ENCODE data around the gene PPP2R5C.
A peak's percentile ranks its signal among the peaks of the same experiment; 100 is the strongest.

The PPP2R5C gene

DNA sequence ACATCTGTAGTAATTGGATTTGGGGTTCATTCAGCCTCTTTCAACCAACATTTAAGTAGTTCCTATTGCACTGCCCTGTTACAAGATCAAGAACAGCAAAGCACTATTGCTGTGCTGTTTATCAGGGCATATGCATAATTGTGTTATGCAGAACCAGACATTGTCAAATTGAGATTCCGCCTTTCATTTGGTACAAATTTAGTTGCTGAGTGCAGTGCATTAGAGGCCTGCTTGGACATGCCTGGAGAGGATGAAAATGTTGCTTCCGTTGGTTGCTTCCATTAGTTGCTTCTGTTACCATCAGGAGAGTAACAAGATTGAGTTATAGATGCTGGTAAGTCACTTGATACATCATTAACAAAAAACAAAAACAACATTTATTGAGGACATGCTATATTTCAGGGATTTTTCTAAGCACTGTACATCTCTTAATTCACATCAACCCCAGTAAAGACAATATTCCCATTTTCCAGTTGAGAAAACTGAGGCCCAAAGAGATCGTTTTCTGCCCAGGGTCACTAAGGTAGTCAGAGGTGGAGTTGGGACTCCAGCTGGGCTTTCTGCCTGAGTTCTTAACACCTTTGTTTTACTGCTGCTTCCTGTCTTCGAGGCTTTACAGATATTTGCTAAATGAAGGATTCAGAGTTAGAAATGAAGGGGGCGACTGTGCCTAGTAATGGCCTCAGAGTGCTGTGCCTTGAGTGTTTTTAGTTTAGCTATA lies 79.3 kb downstream of the PPP2R5C start:
- DNase-seq (ENCODE audit: low spot score) = no peak

DNA sequence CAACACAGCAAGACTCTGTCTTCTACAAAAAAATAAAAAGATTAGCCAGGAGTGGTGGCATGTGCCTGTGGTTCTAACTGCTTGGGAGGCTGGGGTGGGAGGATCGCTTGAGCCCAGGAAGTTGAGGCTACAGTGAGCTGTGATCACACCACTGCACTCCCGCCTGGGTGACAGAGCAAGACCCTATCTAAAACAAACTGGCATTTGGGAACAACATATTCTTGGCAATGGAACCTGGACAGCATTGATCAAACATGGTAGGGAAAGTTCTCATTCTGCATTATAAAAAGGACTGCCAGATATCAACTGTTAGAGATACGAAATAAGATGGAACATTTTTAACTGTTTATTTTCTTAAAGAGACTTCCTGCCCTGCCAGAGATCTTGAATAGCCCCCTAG lies 81.5 kb downstream of the PPP2R5C start:
- DNase-seq (ENCODE audit: low spot score) = no peak

DNA sequence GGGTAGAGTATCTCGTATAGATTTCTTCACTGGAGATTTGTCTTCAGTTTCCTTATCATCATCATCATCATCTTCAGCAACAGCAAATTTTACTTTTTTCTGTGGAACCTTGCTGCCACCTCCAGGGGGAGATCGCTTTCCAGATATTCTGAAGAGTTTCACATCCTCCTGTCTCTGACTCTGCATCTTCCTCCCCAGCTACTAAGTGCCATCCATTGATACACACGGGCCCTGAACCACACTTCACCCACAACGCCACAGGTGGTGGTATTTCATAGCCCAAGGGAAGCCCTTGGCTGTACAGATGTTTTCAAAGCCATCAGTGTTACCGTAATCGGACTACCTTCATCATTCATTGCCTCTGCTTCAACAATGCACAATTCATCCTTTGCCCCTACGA lies 82.2 kb downstream of the PPP2R5C start:
- no peak for DNase-seq (ENCODE audit: low spot score)

DNA sequence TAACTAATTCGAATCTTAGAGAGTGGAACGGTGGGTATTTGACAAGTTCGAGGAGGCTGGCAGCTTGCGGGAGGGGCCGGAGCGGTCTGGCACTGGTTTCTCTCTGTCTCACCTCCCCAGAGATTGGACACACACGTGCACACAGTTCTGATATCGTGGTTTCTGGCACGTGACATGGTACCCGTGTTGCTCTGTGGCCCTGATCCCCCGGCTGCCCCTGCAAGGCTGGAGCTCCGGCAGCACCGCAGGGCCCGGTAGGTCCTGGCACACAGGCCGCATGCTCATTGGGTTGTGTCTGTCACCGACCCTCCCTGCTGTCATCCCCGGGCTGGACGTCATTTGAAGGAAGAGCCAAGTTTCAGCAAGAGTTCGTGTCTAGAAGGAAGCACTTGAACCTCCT lies 82.7 kb downstream of the PPP2R5C start:
- no peak for DNase-seq (ENCODE audit: low spot score)

DNA sequence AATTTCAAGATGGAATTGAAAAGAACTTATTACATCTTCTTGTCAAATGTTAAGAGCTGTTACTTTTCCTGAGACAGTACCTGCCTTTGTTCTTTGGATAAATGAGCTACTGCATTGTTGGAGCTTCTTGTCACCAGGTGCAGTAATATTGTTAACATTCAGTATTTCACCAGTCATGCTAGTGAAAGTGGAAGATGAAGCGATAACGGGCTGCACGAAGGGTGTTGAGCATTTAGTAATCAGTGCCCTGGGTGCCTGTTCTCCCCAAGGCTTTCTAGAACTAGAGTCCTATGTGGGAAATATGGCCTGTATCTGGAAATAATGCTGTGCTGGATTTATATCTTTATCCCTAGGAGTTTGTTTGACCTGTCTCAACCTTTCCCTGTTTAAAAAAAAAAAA lies 83.2 kb downstream of the PPP2R5C start:
- no peak for DNase-seq (ENCODE audit: low spot score)

DNA sequence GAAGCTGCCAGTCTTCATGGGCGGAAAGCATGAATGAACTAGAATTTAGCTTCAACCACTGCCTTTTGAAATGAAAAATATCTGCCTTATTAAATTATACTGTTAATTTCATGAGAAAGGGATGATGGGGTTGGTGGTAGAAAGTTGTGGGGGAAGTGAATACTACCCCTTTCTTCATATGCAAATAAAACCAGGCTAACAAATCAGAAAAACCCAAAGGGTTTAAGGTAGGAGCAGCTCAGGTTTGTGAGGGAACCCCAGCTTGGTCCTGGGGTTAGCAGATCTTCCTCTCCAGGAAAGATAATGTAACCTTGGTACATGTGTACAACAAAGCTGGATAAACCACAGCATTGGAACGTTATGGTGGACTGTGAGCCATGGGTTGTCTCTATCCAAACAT lies 84.0 kb downstream of the PPP2R5C start:
- DNase-seq (ENCODE audit: low spot score) = no peak

DNA sequence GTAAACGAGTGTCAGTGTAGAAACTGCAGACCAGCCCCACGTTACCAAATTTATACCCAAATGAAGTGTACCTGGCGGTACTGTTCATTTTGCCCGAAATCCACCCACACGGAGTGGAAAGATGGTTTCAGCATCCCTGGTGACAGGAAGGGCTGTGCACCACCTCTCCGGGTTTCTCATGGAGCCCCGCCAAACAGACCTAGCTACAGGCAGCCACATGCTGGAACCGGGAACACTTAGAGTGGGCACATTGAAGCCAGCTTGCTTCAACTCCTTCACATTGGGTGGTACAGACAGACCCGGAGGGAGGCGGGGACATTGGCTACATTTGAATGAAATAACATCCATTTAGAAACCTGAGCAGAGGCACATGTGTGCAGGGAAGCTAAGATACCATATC lies 84.4 kb downstream of the PPP2R5C start:
- DNase-seq (ENCODE audit: low spot score) = no peak

DNA sequence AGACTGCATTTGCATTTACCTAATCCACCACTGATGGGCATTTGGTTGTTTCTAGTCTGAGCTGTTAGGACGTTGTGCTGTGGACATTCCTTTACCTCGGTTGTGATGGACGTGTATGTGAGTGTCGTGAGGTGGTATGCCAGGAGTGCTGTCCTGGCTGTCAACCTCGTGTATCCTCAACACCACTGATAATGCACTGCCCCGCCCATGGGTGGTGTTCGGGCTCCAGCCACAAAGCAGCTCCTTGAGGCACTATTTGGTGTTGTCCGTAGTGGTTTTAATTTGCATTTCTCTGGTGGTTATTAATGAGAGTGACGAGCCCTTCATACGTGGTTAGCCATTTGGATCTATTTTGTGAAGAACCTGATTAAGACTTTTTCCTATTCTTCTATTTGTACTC lies 87.6 kb downstream of the PPP2R5C start:
- no peak for DNase-seq (ENCODE audit: low spot score)

DNA sequence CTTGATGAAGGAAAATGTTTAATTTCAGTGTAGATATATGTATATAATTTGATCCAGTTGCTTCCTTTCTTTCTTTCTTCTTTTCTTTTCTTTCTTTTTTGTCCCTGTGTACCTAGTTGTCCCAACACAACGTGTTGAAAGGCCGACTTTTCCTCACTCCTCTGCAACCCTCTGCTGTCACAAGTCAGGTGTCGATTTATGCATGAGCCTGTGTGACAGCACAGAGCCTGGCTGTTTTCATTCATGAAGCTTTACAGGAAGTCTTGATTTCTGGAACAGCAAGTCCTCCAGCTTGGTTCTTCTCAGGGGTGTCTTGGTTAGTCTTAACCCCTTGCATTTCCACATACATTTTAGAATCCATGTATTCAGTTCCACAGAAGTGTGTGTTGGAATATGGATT lies 88.1 kb downstream of the PPP2R5C start:
- DNase-seq (ENCODE audit: low spot score) = no peak

DNA sequence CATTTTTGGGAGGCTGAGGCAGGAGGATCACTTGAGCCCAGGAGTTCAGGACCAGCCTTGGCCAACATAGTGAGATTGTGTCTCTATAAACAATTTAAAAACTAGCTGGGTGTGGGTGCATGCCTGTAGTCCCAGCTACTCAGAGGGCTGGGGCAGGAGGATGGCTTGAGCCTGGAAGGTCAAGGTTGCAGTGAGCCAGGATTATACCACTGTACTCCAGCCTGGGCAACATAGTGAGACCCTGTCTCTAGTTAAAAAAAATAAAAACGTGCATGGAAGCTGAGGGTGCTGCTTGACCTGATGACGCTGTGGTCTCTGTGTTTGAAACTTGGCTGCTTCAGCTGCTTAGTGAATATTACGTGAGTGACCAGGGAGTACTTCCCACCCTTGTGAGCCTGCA lies 89.7 kb downstream of the PPP2R5C start:
- no peak for DNase-seq (ENCODE audit: low spot score)

DNA sequence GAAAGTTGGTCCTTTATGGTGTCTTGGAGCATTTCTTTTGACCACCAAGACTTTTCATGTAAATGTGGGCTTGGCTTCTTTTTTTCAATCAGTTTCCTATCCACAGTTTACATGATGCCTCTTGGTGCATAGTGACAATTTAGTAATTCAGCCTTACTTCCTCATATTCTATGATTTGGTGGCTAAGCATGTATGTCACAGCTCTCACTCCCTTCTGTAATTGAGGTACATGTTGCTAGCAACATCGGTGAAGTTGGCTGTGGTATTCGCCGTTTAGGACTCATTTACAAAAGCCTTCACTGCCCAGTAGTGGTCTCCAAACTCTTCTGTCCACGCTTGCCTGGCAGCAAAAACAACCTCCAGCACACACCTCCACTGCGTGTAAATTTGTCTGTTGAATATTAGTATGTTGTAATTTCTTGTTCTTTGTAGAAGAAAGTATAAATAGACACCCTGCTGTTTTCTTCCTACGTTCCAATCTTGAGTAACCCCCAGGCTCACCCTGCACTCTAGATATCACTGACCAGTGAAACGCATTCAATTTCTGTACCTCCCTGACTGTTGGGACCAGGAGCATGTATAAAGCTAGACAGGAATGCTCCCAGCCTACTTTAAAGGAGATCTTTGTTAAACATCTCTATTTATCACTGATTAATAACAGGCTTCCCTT lies 90.4 kb downstream of the PPP2R5C start:
- no peak for DNase-seq (ENCODE audit: low spot score)

DNA sequence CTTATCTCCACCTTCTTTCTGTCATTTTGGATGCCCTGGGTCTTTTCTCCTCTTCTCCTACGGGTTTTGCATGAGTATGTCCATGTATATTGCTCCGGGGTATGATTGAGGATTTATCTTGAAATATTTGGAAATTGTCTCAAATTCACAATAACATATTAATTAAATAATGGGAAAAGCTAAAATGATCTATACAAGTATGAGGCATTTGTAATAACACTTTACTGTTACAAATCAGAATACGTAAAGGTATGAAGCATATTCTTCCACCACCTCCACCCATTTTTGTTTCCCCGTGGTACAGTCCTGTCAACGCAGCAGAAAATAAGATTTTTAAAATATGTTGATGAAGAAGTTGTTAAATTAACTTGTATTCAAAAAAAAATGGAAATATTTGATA lies 91.3 kb downstream of the PPP2R5C start:
- no peak for DNase-seq (ENCODE audit: low spot score)

DNA sequence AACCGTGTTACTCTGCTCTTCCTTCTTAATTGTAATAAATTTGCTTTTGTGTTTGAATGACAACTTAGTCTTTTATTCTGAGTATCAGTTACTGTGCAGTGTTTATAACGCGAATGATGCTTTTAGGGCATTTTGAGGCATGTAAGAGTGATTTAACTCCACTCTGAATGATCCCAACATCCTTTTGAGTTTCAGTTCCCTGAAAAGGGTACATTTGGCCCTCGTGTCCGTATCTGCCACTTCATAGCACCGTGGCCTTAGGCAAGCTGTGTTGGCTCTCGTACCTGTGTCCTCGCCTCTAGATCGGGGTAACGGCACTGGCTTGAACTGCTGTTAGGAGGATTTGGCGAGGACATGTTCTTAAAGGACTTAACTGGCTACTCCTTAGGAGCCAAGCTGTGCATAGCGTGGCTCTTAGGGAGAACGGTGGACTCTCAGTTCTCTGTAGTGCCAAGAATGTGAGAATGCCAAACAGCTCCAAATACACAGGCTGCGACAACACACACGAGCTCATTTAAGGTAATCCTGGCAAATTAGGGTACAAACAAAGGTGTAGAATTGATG lies 92.0 kb downstream of the PPP2R5C start:
- DNase-seq (ENCODE audit: low spot score) = no peak

DNA sequence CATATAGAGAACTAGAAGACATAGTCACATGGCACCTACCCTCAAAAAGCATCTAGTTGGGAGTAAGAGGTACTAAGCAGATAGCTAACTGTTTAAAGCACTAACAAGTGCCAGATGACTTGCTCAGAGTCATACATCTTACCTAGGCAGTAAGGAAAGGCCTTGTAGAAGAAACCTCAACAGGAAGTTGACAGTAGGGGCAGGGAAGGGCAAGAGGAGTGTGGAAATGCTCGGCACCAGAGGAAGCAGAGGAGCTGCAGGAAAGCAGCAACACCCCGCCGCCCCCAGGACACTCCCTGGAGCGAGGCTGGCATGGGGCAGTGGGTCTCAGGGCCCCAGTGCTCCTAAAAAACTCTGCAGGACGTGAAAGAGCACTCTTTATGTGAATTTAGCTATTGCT lies 92.9 kb downstream of the PPP2R5C start:
- DNase-seq (ENCODE audit: low spot score) = peak; percentile 37

DNA sequence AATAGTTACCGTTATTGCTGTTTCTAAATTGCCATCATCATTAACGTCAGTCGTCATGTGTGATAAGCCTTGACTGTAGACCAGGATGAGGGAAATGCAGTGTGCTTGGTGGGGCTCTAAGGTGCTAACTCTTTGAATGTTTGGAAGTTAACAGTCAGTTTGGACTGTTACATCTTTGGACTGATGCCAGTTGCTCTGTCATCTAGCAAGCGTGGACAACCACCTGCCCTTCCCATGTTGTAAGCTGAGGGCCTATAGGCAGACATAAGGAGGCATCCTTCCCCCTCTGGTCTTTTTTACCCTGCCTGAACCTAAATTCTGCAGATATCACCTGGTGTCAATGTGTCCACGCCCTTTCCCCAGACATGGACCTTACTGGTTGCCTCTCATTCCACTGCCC lies 94.4 kb downstream of the PPP2R5C start:
- DNase-seq (ENCODE audit: low spot score) = no peak

DNA sequence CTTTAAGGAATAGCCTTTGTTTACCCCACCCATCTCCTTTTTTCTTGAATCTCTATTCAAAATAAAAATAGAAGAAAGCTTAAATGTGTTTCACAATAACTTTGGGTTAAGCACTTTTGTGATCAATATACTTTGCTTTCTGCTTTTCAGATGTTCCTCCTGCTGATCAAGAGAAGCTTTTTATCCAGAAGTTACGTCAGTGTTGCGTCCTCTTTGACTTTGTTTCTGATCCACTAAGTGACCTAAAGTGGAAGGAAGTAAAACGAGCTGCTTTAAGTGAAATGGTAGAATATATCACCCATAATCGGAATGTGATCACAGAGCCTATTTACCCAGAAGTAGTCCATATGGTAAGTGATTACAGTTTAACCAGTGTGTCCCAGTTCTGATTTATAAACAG lies 95.0 kb downstream of the PPP2R5C start:
- DNase-seq (ENCODE audit: low spot score) = no peak

DNA sequence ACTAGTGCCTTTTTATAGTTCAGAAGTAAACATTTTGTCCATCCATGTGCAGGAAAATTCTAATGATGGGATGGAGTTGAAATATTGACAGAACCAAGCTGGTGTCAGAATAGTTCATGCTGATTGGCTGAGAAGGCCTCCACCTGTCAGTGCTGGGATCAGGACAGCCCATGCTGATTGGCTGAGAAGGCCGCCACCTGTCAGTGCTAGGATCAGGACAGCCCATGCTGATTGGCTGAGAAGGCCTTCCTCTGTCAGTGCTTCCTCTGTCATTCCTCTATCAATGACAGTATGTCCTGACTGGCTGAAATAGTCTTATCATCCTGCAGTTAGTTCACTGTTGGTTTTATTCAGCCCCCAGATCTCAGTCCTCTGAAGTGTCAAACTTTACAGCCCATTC lies 95.7 kb downstream of the PPP2R5C start:
- no peak for DNase-seq (ENCODE audit: low spot score)

DNA sequence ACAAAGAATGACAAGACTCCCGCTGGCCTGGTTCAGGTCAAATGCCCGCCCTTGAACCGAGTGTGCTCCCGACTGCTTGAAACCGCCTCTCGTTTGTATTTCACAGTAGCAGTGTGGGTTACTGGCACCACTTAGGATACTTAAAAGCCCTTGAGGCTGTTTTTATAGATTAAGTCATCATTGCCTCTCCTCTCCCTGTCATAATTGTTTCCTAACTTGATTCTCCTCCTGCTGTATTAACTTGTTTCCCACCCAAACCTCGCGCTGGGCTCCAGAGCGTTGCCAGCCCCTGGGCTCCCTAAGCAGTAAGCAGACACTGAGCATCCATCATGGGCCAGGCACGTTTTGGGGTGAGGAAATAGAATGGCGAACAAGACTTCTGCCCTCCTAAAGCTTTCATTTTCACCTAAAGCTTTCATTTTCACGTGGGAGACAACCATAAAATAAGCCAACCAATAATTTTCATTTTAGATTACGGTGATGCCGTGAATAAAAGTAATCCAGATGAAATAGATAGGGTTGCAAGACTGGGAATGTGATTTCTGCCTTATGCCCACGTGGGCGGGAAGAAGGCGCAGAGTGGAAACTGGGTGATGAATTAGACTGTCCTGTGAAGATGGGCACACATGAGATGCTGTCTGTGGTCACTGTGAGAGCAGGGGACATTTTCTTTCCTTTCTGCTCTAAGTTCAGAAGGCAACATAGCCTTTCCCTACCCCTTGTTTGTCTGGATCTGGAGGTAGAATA lies 97.5 kb downstream of the PPP2R5C start:
- no peak for DNase-seq (ENCODE audit: low spot score)

DNA sequence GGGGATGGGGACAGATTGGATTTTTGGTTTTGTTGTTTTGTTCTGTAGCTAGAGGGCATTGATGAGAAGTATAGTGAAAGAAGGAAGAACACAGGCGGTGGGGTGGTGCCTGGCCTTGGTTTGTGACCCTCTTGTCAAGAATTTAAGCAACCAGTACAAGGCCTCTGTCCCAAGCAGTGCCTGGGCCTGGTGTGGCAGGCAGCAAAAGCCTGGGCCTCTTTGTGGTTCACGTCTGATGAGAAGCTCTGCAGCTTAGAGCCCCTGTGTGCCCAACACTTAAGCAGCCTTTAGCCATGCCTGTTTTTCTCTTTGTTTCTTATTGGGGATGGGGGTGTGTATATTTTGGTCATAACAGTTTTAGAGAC lies 98.0 kb downstream of the PPP2R5C start:
- DNase-seq (ENCODE audit: low spot score) = no peak

DNA sequence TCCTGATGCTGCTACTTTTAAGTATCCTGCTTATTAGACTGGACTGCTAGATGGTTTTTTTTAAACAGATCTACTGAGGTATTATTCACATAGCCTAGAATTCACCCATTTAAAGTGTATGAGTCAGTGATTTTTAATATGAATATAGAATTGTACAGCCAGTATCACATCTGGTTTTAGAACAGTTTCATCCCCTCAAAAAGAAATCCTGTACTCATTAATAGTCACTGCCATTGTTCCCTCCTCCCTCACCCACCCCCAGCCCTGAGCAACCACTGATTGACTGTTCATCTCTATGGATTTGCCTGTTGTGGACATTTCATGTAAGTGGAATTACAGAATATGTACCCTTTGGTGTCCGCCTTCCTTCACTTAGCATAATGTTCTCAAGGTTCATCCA lies 98.4 kb downstream of the PPP2R5C start:
- DNase-seq (ENCODE audit: low spot score) = no peak

DNA sequence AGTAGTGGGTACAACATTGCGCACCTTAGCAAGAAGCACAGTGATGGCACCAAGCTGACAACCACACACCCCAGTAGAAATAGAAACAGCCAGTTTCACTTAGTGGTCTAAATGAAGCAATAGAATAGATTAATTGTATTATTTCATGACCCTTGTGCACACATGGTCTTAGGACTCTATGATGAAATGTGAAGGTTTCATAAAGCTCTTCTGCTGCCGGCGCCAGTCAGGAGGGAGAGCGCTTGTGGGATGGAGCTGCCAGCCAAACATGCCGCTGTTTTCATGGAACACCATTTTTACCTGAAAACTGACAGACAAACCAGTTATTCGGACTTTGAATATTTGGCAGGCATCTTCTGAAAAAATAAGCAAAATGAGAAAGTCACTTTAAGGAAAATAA lies 100.0 kb downstream of the PPP2R5C start:
- DNase-seq (ENCODE audit: low spot score) = no peak

DNA sequence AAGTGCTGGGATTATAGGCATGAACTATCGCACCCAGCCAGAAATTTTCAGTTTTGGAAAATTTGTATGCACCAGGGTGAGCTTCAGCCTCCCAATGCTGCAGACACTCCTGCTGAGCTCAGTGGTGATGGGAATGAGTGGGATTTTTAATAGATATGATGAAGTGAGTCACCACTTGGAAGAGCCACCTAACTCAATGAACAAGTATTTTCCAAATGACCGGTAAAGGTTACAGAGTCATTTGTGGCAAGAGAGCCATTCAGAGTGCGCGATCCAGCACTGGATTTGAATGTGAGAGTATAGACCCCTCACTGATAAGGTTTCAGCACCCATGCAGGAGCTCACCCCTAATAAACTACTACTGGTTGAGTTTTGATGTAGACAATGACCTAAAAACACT lies 100.7 kb downstream of the PPP2R5C start:
- DNase-seq (ENCODE audit: low spot score) = peak; percentile 61

DNA sequence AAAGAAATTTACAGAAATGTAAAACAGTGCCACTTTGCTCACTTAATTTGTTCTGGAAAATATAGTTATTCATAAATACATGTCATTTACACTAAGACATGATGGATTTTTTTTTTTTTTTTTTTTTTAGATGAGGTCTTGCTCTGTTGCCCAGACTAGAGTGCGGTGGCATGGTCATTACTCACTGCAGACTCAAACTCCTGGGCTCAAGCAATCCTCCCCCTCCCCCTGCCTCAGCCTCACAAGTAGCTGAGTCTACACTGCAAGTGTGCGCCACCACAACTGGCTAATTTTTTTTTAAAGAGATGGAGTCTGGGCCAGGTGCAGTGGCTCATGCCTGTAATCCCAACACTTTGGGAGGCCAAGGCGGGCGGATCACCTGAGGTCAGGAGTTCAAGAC lies 101.2 kb downstream of the PPP2R5C start:
- peak; percentile 66 for DNase-seq (ENCODE audit: low spot score)

Measured in kidney tubule cell (primary cell).